Uterus (tissue), 4 donors: ENCODE results near the gene MPP3. TPM values are rescaled to one million over a fixed set of nuclear protein-coding genes. Genes with fewer than 3 reads are reported as not detected.
A peak's percentile ranks its signal among the peaks of the same experiment; 100 is the strongest.

Source experiments
- DNase-seq, 2 donors: peaks; one replicate each; pipeline ENCODE4 v3.0.0-alpha.2; 2019 to 2020
- H3K27ac ChIP-seq, 2 donors: fragments of 200-600 bp; sonication (generic); 1 replicate in 1 of 2; 2 replicates in 1 of 2; pipeline ENCODE4 v1.5.1; 2016 to 2018
- H3K27me3 ChIP-seq, 2 donors: fragments of 200-600 bp; sonication (generic); one replicate each; pipeline ENCODE4 v1.5.1; 2018 to 2019; ENCODE audit warnings: control low read depth in 1 of 2
- H3K36me3 ChIP-seq, 2 donors: fragments of 200-600 bp; sonication (generic); one replicate each; pipeline ENCODE4 v1.5.1; 2019; ENCODE audit warnings: control low read depth in 1 of 2
- H3K4me1 ChIP-seq, 2 donors: fragments of 200-600 bp; sonication (generic); one replicate each; pipeline ENCODE4 v1.5.1; 2018 to 2019; ENCODE audit warnings: control low read depth in 1 of 2
- H3K4me3 ChIP-seq, 2 donors: fragments of 200-600 bp; sonication (generic); 1 replicate in 1 of 2; 2 replicates in 1 of 2; pipeline ENCODE4 v1.5.1; 2018 to 2019; ENCODE audit warnings: mild to moderate bottlenecking in 1 of 2
- H3K9me3 ChIP-seq, 2 donors: fragments of 200-600 bp; sonication (generic); one replicate each; pipeline ENCODE4 v1.5.1; 2019; ENCODE audit warnings: control low read depth in 1 of 2
- POLR2A ChIP-seq, 2 donors: fragments of 450-650 bp; IDR thresholded peaks; one replicate each; pipeline ENCODE4 v1.6.1; 2016; ENCODE audit warnings: antibody characterized with exemption in 2 of 2, mild to moderate bottlenecking in 1 of 2, moderate library complexity in 1 of 2
- intact Hi-C: fragments of 100-400 bp; cut with DNase I; formaldehyde crosslinking; loops from one replicate; pipeline ENCODE4 v1.15.1; 2023; ENCODE audit warnings: low total_unique reads
- total RNA-seq, 4 donors: library from RNA; depleted of rRNA in 3 of 4; stranded (reverse); fragments of >200 nt in 3 of 4; gene quantifications; one replicate each; pipeline versions ENCODE4 v1.1.0 to v1.2.4, GENCODE V29; 2014 to 2023
- TF ChIP-seq, protein P1 (sequence below), 4 experiments: fragments of 200-600 bp in 2 of 4; fragments of 450-650 bp in 2 of 4; sonication (generic) in 2 of 4; IDR thresholded peaks; one replicate each; pipeline ENCODE4 v1.5.1; 2016 to 2019; ENCODE audit warnings: antibody characterized with exemption in 4 of 4, mild to moderate bottlenecking in 2 of 4, moderate library complexity in 1 of 4
- donor health status: DM: yes; HTN: yes; CAD: no.

Gene MPP3
- total RNA-seq, 4 donors from 2014 or later = 5.6 to 21.2 (median 15.8) TPM

- no peak for DNase-seq
- no peaks in the 10 kb centered on the region for H3K4me1 ChIP-seq
- no peaks in the 10 kb centered on the region for H3K9me3 ChIP-seq
- H3K36me3 ChIP-seq = no peaks in the 10 kb centered on the region
- TF ChIP-seq, protein P1, sequence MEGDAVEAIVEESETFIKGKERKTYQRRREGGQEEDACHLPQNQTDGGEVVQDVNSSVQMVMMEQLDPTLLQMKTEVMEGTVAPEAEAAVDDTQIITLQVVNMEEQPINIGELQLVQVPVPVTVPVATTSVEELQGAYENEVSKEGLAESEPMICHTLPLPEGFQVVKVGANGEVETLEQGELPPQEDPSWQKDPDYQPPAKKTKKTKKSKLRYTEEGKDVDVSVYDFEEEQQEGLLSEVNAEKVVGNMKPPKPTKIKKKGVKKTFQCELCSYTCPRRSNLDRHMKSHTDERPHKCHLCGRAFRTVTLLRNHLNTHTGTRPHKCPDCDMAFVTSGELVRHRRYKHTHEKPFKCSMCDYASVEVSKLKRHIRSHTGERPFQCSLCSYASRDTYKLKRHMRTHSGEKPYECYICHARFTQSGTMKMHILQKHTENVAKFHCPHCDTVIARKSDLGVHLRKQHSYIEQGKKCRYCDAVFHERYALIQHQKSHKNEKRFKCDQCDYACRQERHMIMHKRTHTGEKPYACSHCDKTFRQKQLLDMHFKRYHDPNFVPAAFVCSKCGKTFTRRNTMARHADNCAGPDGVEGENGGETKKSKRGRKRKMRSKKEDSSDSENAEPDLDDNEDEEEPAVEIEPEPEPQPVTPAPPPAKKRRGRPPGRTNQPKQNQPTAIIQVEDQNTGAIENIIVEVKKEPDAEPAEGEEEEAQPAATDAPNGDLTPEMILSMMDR (IDR thresholded peaks at IDR 0.05) = no peak
- TF ChIP-seq POLR2A (IDR thresholded peaks at IDR 0.05) = no peak
- no peak overlapping the region for H3K4me3 ChIP-seq
- H3K27me3 ChIP-seq = no peaks in the 10 kb centered on the region
- H3K27ac ChIP-seq = no peak overlapping the region
- intact Hi-C loops = loop anchor here (10.0 kb wide), 1 partner anchor 146 kb away; no protein-coding TSS in a partner anchor
Measured at GRCh38 chr17:43841282-43841681, 8.3 kb upstream of the MPP3 start.

GRCh38 chr17:43840814-43841213 lies 7.9 kb upstream of the MPP3 start:
- Histone ChIP-seq H3K9me3 (no peaks in the 10 kb centered on the region), H3K4me1 (no peaks in the 10 kb centered on the region), H3K27ac (no peak overlapping the region), H3K36me3 (no peaks in the 10 kb centered on the region), H3K4me3 (no peak overlapping the region), H3K27me3 (no peaks in the 10 kb centered on the region)
- TF ChIP-seq POLR2A (IDR thresholded peaks at IDR 0.05) = no peak
- TF ChIP-seq, protein P1 (IDR thresholded peaks at IDR 0.05) = no peak
- intact Hi-C loops = loop anchor here (10.0 kb wide), 1 partner anchor 146 kb away; no protein-coding TSS in a partner anchor
- DNase-seq = no peak

- Histone ChIP-seq H3K36me3 (no peaks in the 10 kb centered on the region), H3K27ac (no peak overlapping the region), H3K4me1 (no peaks in the 10 kb centered on the region), H3K4me3 (no peak overlapping the region), H3K27me3 (no peaks in the 10 kb centered on the region), H3K9me3 (no peaks in the 10 kb centered on the region)
- intact Hi-C loops = loop anchor here (10.0 kb wide), 1 partner anchor 145 kb away; no protein-coding TSS in a partner anchor
- DNase-seq = no peak
- TF ChIP-seq, protein P1 (IDR thresholded peaks at IDR 0.05) = no peak
- no peak for TF ChIP-seq POLR2A (IDR thresholded peaks at IDR 0.05)
Measured at GRCh38 chr17:43839670-43840108, 6.7 kb upstream of the MPP3 start.

- peak in 1 of 2 donors; percentile 37 for DNase-seq
- H3K27me3 ChIP-seq = no peaks in the 10 kb centered on the region
- H3K36me3 ChIP-seq = no peaks in the 10 kb centered on the region
- no peak overlapping the region for H3K27ac ChIP-seq
- intact Hi-C loops = no loop called here
- no peak overlapping the region for H3K4me3 ChIP-seq
- no peak for TF ChIP-seq POLR2A (IDR thresholded peaks at IDR 0.05)
- TF ChIP-seq, protein P1 (IDR thresholded peaks at IDR 0.05) = no peak
- peaks cover 0 to 3% of the 10 kb centered on the region in 2 donors for H3K4me1 ChIP-seq
- no peaks in the 10 kb centered on the region for H3K9me3 ChIP-seq
Measured at GRCh38 chr17:43834106-43834505, 1.2 kb upstream of the MPP3 start.

DNA sequence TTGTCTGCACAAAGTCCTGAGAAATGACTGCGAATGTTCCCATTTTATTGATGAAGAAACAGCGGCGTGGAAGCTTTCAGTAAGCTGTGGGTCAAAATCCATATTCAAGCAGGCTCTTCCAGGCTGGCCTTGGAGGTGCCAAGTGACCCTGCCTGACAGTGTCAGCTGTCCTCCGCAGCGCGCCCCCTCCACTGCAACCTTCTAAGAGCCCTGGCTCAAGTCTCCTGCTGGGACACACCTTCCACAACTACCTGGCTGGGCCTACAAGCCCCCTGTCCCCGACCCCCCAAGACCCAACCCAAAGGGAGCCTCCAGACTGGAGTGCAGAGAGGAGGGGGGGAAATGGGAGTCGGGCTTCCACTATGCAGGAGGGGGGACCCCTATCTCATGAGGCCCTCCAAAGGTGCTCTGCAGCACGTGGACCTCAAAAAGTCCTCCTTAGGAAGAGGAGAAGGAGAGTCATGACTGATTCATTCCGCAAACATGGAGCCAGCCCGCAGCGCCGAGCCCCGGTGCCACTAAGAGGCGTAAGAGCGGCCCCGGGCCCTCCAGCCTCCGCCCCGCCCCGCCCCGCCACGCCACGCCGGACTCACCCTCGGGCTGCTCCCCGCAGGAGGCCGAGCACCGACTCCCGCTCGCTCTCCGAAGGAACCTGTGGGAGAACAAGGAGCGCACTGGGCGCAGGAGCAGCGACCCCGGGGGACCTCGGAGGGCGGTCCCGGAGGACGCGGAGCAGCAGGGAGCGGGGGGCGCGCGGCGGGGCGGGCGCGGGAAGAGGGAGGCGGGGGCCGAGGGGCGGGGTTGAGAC lies 574 bp downstream of the MPP3 start:
- Histone ChIP-seq H3K36me3 (no peaks in the 10 kb centered on the region), H3K4me3 (peak overlapping the region; percentile 48 to 77), H3K27ac (peak overlapping the region; percentile 43 to 68), H3K9me3 (no peaks in the 10 kb centered on the region), H3K4me1 (peaks cover 0 to 3% of the 10 kb centered on the region in 2 donors), H3K27me3 (no peaks in the 10 kb centered on the region)
- DNase-seq = peak; percentile 45 to 56
- TF ChIP-seq POLR2A (IDR thresholded peaks at IDR 0.05) = no peak
- TF ChIP-seq, protein P1 (IDR thresholded peaks at IDR 0.05) = no peak
- intact Hi-C loops = no loop called here
